Measurements from ENCODE around the gene UXS1. TPM values are rescaled to one million over a fixed set of nuclear protein-coding genes. Genes with fewer than 3 reads are reported as not detected.

Gene UXS1
- total and polyA plus RNA-seq, 2 of the 8 experiments (the other 6 are each of a cell fraction or from before 2014, with no cell fraction given) = 44.5 to 63.4 TPM

GRCh38 chr2:106065268-106065982 is 128.7 kb downstream of the UXS1 start (continued):
- TF ChIP-seq ATF2 (IDR thresholded peaks at IDR 0.05; ENCODE audit: low read length) = no peak
- TF ChIP-seq E2F6 (IDR thresholded peaks at IDR 0.05) = peak; percentile 46; the same call in 1 of the 2 replicates
- no peak for TF ChIP-seq HDAC6 (IDR thresholded peaks at IDR 0.05; ENCODE audit: low read depth, low read length)
- no peak for TF ChIP-seq JUN (IDR thresholded peaks at IDR 0.05; ENCODE audit: low read depth, low read length)
- TF ChIP-seq CHD1 (IDR thresholded peaks at IDR 0.05; ENCODE audit: low read depth, low read length) = no peak
- no peak for TF ChIP-seq BCL11A (IDR thresholded peaks at IDR 0.05; ENCODE audit: low read depth in 2 of 2, low read length in 2 of 2)
- TF ChIP-seq MAX (IDR thresholded peaks at IDR 0.05) = peak; percentile 8; the same call in 1 of the 2 replicates
- TF ChIP-seq ZNF274 (IDR thresholded peaks at IDR 0.05; ENCODE audit: borderline replicate concordance, extremely low read depth, low read length) = no peak
- no peak for TF ChIP-seq CTBP2 (IDR thresholded peaks at IDR 0.05; ENCODE audit: borderline replicate concordance, insufficient read depth, insufficient read length, low read length)
- no peak for TF ChIP-seq EZH2 (IDR thresholded peaks at IDR 0.05; ENCODE audit: low read depth, low read length, severe bottlenecking)
- TF ChIP-seq TBP (IDR thresholded peaks at IDR 0.05; ENCODE audit: low read depth, low read length) = no peak
- TF ChIP-seq JUND (IDR thresholded peaks at IDR 0.05; ENCODE audit: low read length) = no peak
- TF ChIP-seq MAFK (IDR thresholded peaks at IDR 0.05; ENCODE audit: low read depth, low read length) = no peak
- no peak for TF ChIP-seq SIX5 (IDR thresholded peaks at IDR 0.05; ENCODE audit: low read depth, low read length)
- TF ChIP-seq BACH1 (IDR thresholded peaks at IDR 0.05; ENCODE audit: low read length) = no peak
- no peak for TF ChIP-seq RNF2 (IDR thresholded peaks at IDR 0.05; ENCODE audit: borderline replicate concordance, low read depth, low read length, missing control alignments, poor library complexity, severe bottlenecking)
- TF ChIP-seq TAF7 (optimal IDR thresholded peaks at IDR 0.05; ENCODE audit: borderline replicate concordance, low read depth, low read length) = no peak
- no peak for TF ChIP-seq HDAC2 (IDR thresholded peaks at IDR 0.05; ENCODE audit: borderline replicate concordance in 1 of 2, low read depth in 2 of 2, low read length in 2 of 2)
- TF ChIP-seq RBBP5 (IDR thresholded peaks at IDR 0.05; ENCODE audit: borderline replicate concordance, low read depth, low read length) = no peak
- TF ChIP-seq TEAD4 (IDR thresholded peaks at IDR 0.05; ENCODE audit: low read depth, low read length) = no peak
- no peak for TF ChIP-seq SRF (IDR thresholded peaks at IDR 0.05; ENCODE audit: low read depth, low read length)
- no peak for TF ChIP-seq SP4 (IDR thresholded peaks at IDR 0.05; ENCODE audit: low read length)

All from H1 (cell line).